NCI-H510A treated with DMSO at 0.1 percent for 48 hours (cell line): ENCODE results near the gene RPN1.
"Not testable (repeated sequence)": the region's sequence is repeated elsewhere in the genome, so short reads cannot be mapped to it uniquely, and the experiment has no call there.

Experiments
- DNase-seq: peaks from one replicate; lab custom pipeline; 2025; lab: John Stamatoyannopoulos, UW

Gene RPN1

GRCh38 chr3:128650096-128651050 lies at the start of gene RPN1:
Gene RPN1, minus strand, starts transcription at chr3:128650818. Its CDS starts 18 bp downstream, at chr3:128650800.
- DNase-seq: peak; percentile 80

- DNase-seq: peak; percentile 36
Observed at GRCh38 chr3:128698211-128699047, 47.8 kb upstream of the RPN1 start.

- DNase-seq: no peak
Observed at GRCh38 chr3:128697341-128697740, 46.7 kb upstream of the RPN1 start.

GRCh38 chr3:128693696-128694095 lies 43.1 kb upstream of the RPN1 start:
- no peak for DNase-seq

- no peak for DNase-seq
Observed at GRCh38 chr3:128689060-128689459, 38.4 kb upstream of the RPN1 start.

- DNase-seq: no peak
Observed at GRCh38 chr3:128686465-128686864, 35.8 kb upstream of the RPN1 start.

- no peak for DNase-seq
Observed at GRCh38 chr3:128684986-128685726, 34.5 kb upstream of the RPN1 start.

GRCh38 chr3:128683957-128684356 lies 33.3 kb upstream of the RPN1 start:
- no peak for DNase-seq

GRCh38 chr3:128681369-128681829 lies 30.8 kb upstream of the RPN1 start:
- DNase-seq: peak; percentile 52

- peak; percentile 85 for DNase-seq
Observed at GRCh38 chr3:128680603-128681368, 30.2 kb upstream of the RPN1 start.

- no peak for DNase-seq
Observed at GRCh38 chr3:128679338-128679737, 28.7 kb upstream of the RPN1 start.

GRCh38 chr3:128675802-128676201 lies 25.2 kb upstream of the RPN1 start:
- DNase-seq: not testable (repeated sequence)

GRCh38 chr3:128674161-128674784 lies 23.7 kb upstream of the RPN1 start:
- DNase-seq: no peak

GRCh38 chr3:128667641-128668040 lies 17.0 kb upstream of the RPN1 start:
- no peak for DNase-seq

GRCh38 chr3:128665362-128666021 lies 14.9 kb upstream of the RPN1 start:
- DNase-seq: peak; percentile 0

- DNase-seq: no peak
Observed at GRCh38 chr3:128663151-128663550, 12.5 kb upstream of the RPN1 start.

GRCh38 chr3:128655531-128655930 lies 4.9 kb upstream of the RPN1 start:
- DNase-seq: no peak

GRCh38 chr3:128653993-128654805 lies 3.6 kb upstream of the RPN1 start:
- DNase-seq: not testable (repeated sequence)

GRCh38 chr3:128653383-128653992 lies 2.9 kb upstream of the RPN1 start:
- not testable (repeated sequence) for DNase-seq
